DOHH2 (cell line): Measurements from ENCODE around the gene THAP3.

Experiments used
- EZH2phosphoT487 ChIP-seq: fragments of 200-600 bp; sonication (generic); IDR thresholded peaks from 2 replicates; pipeline ENCODE4 v1.6.1; 2017; ENCODE audit warnings: borderline replicate concordance, mild to moderate bottlenecking, antibody characterized with exemption, low read length, moderate library complexity, mixed read lengths
- TF ChIP-seq, protein P1 (sequence below): fragments of 200-600 bp; sonication (generic); IDR thresholded peaks from one replicate; pipeline ENCODE4 v1.5.1; 2014; ENCODE audit warnings: antibody characterized with exemption, mild to moderate bottlenecking, low read depth, low read length; ENCODE audit not compliant: poor library complexity, severe bottlenecking

DNA sequence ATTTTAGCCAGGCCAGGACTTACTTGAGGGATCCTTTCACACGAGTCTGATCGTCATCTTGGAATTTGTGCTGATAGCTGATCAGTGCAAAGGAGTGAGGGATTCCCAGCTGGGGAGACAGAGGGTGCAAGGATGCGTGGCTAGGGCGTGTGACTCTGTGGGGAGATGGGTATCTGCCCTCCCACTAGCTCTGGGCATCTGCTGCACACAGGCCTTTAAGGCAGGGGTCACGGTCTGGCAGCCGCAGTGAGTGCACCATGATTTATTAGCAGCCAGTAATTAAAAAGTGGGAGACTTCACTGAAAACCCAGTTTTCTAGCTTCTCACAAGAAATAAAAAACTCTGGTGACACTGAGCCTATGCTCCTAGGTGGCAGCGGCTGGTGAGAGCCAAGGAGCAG is 20.4 kb downstream of the THAP3 start:
- TF ChIP-seq, protein P1, sequence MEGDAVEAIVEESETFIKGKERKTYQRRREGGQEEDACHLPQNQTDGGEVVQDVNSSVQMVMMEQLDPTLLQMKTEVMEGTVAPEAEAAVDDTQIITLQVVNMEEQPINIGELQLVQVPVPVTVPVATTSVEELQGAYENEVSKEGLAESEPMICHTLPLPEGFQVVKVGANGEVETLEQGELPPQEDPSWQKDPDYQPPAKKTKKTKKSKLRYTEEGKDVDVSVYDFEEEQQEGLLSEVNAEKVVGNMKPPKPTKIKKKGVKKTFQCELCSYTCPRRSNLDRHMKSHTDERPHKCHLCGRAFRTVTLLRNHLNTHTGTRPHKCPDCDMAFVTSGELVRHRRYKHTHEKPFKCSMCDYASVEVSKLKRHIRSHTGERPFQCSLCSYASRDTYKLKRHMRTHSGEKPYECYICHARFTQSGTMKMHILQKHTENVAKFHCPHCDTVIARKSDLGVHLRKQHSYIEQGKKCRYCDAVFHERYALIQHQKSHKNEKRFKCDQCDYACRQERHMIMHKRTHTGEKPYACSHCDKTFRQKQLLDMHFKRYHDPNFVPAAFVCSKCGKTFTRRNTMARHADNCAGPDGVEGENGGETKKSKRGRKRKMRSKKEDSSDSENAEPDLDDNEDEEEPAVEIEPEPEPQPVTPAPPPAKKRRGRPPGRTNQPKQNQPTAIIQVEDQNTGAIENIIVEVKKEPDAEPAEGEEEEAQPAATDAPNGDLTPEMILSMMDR: no peak
- no peak for TF ChIP-seq EZH2phosphoT487
